Measurements from ENCODE around the gene INAVA. TPM values are rescaled to one million over a fixed set of nuclear protein-coding genes. Genes with fewer than 3 reads are reported as not detected.

INAVA gene
- total and polyA plus RNA-seq, 2 experiments from 2014 or later = 25.3 to 43.9 TPM

- H3K27me3 ChIP-seq (ENCODE audit: insufficient read depth) = peaks cover 18% of the 10 kb centered on the region; the same call in 1 of the 2 replicates
- peak overlapping the region; percentile 90; the same call in 1 of the 2 replicates for H2AFZ ChIP-seq
- TF ChIP-seq ZNF462 (CRISPR knock-in tag; IDR thresholded peaks at IDR 0.05) (no peak), POLR2AphosphoS5 (IDR thresholded peaks at IDR 0.05; ENCODE audit: low read depth) (no peak), STAT1 (IDR thresholded peaks at IDR 0.05; ENCODE audit: unreplicated experiment) (no peak), ZNF331 (CRISPR knock-in tag; IDR thresholded peaks at IDR 0.05; ENCODE audit: low read depth) (no peak), CREB1 (CRISPR knock-in tag; IDR thresholded peaks at IDR 0.05; ENCODE audit: low read depth) (no peak), JUNB (IDR thresholded peaks at IDR 0.05; ENCODE audit: unreplicated experiment) (no peak), REST (IDR thresholded peaks at IDR 0.05; ENCODE audit: unreplicated experiment) (no peak), NANOG (IDR thresholded peaks at IDR 0.05; ENCODE audit: borderline replicate concordance) (no peak), CTCF (conservative IDR thresholded peaks at IDR 0.05; ENCODE audit: low read depth in 2 of 2) (no peak), EZH2 (IDR thresholded peaks at IDR 0.05; ENCODE audit: low read depth, unreplicated experiment) (no peak)
- H3K4me1 ChIP-seq (ENCODE audit: insufficient read depth) = peaks cover 5% of the 10 kb centered on the region
- Mint-ChIP-seq H3K27me3 (ENCODE audit: insufficient read depth, low read depth, poor library complexity) (peaks cover 9% of the 10 kb centered on the region), H3K27ac (no peak overlapping the region), H3K4me1 (peaks cover 20% of the 10 kb centered on the region), H3K9me3 (no peaks in the 10 kb centered on the region), H3K4me3 (no peak overlapping the region), H3K36me3 (ENCODE audit: low read depth) (no peaks in the 10 kb centered on the region; the same call in 2 of the 3 replicates)
- H3K4me3 ChIP-seq = no peak overlapping the region
- DNase-seq (ENCODE audit: low spot score) (no peak), ATAC-seq (no peak)
- no peak overlapping the region for H3K27ac ChIP-seq (ENCODE audit: low read depth)
- H3K36me3 ChIP-seq (ENCODE audit: insufficient read depth) = no peaks in the 10 kb centered on the region
- no peaks in the 10 kb centered on the region for H3K79me2 ChIP-seq (replicated peaks; ENCODE audit: insufficient read depth)
- no peak overlapping the region for H3K4me2 ChIP-seq
- no peaks in the 10 kb centered on the region for H4K20me1 ChIP-seq (replicated peaks; ENCODE audit: insufficient read depth)
- H3K9me2 ChIP-seq (ENCODE audit: insufficient read depth) = no peaks in the 10 kb centered on the region
- 0 out of 2 replicates have a peak, but pooled peaks cover 2% of the 10 kb centered on the region for H3F3A ChIP-seq (replicated peaks; ENCODE audit: low read depth)
Measured at GRCh38 chr1:200874694-200875093, 20.0 kb upstream of the INAVA start.
